ENCODE results near the gene LMX1A. TPM values are rescaled to one million over a fixed set of nuclear protein-coding genes. Genes with fewer than 3 reads are reported as not detected.

LMX1A gene
- total RNA-seq, 1 experiment from 2014 or later = not detected

GRCh38 chr1:165225062-165225461 is 131.5 kb downstream of the LMX1A start:
- DNase-seq (ENCODE audit: low spot score) (no peak), ATAC-seq (no peak)
- H3K36me3 Mint-ChIP-seq = no peaks in the 10 kb centered on the region
- ChIA-PET CTCF (no interaction called here), POLR2A (interaction anchor here (0.6 kb wide), 1 partner anchor 469 kb away, joined by 5 read pairs; no protein-coding TSS in a partner anchor)
- H3K27ac Mint-ChIP-seq = no peak overlapping the region
- no peak overlapping the region for H3K4me3 Mint-ChIP-seq
- H3K4me1 Mint-ChIP-seq = peaks cover 57% of the 10 kb centered on the region
- no peak for TF ChIP-seq E2F1 (CRISPR knock-in tag; IDR thresholded peaks at IDR 0.05)
- TF ChIP-seq JUN (CRISPR knock-in tag; IDR thresholded peaks at IDR 0.05) = no peak
- no peak for TF ChIP-seq FOXP4 (CRISPR knock-in tag; IDR thresholded peaks at IDR 0.05)
- no peak for TF ChIP-seq ZNF425 (CRISPR knock-in tag; conservative IDR thresholded peaks at IDR 0.05)
- no peak for TF ChIP-seq IRF1 (CRISPR knock-in tag; IDR thresholded peaks at IDR 0.05)
- no peak for TF ChIP-seq USF1 (CRISPR knock-in tag; IDR thresholded peaks at IDR 0.05)
- TF ChIP-seq STAT6 (CRISPR knock-in tag; conservative IDR thresholded peaks at IDR 0.05; ENCODE audit: low read depth) = no peak
- no peak for TF ChIP-seq ZMAT4 (CRISPR knock-in tag; IDR thresholded peaks at IDR 0.05)
- no peak for TF ChIP-seq FOXK1 (CRISPR knock-in tag; IDR thresholded peaks at IDR 0.05)
- H3K27me3 Mint-ChIP-seq (ENCODE audit: low read depth) = no peaks in the 10 kb centered on the region; the same call in 1 of the 2 replicates
- no peaks in the 10 kb centered on the region for H3K9me3 Mint-ChIP-seq

- H3K9me3 Mint-ChIP-seq = no peaks in the 10 kb centered on the region
- H3K4me3 Mint-ChIP-seq = no peak overlapping the region
- POLR2A ChIA-PET = interaction anchor here (0.6 kb wide), 1 partner anchor 468 kb away, joined by 5 read pairs; no protein-coding TSS in a partner anchor
- no peaks in the 10 kb centered on the region for H3K36me3 Mint-ChIP-seq
- CTCF ChIA-PET = no interaction called here
- H3K27me3 Mint-ChIP-seq (ENCODE audit: low read depth) = no peaks in the 10 kb centered on the region; the same call in 1 of the 2 replicates
- no peak overlapping the region for H3K27ac Mint-ChIP-seq
- H3K4me1 Mint-ChIP-seq = peaks cover 59% of the 10 kb centered on the region
- ATAC-seq (no peak), DNase-seq (ENCODE audit: low spot score) (no peak)
- TF ChIP-seq RORB (CRISPR knock-in tag; IDR thresholded peaks at IDR 0.05) = no peak
- no peak for TF ChIP-seq GRHL2 (CRISPR knock-in tag; IDR thresholded peaks at IDR 0.05; ENCODE audit: insufficient replicate concordance, severe bottlenecking)
- TF ChIP-seq ZNF416 (CRISPR knock-in tag; IDR thresholded peaks at IDR 0.05) = no peak
- no peak for TF ChIP-seq ZNF425 (CRISPR knock-in tag; conservative IDR thresholded peaks at IDR 0.05)
- no peak for TF ChIP-seq ZNF121 (CRISPR knock-in tag; IDR thresholded peaks at IDR 0.05)
- no peak for TF ChIP-seq AR (CRISPR knock-in tag; IDR thresholded peaks at IDR 0.05)
- no peak for TF ChIP-seq ZBTB43 (CRISPR knock-in tag; IDR thresholded peaks at IDR 0.05)
- TF ChIP-seq ZBTB21 (CRISPR knock-in tag; IDR thresholded peaks at IDR 0.05; ENCODE audit: borderline replicate concordance) = no peak
- no peak for TF ChIP-seq ETV6 (CRISPR knock-in tag; IDR thresholded peaks at IDR 0.05)
Observed at GRCh38 chr1:165224504-165224903, 132.0 kb downstream of the LMX1A start.

Measured in WTC11 (cell line).